COR-L47 (cell line): ENCODE measurements around the gene POMGNT2.
A peak's percentile ranks its signal among the peaks of the same experiment; 100 is the strongest.

Experiments
- DNase-seq: peaks from one replicate; lab custom pipeline; 2025; lab: John Stamatoyannopoulos, UW

The POMGNT2 gene

GRCh38 chr3:43105596-43106292, at the start of gene POMGNT2:
Gene POMGNT2, minus strand, starts transcription at chr3:43106079. Its CDS starts 24,648 bp downstream, at chr3:43081431.
- peak; percentile 69 for DNase-seq

- DNase-seq = no peak
Observed at GRCh38 chr3:43154980-43155379, 49.1 kb upstream of the POMGNT2 start.

- DNase-seq = no peak
Observed at GRCh38 chr3:43153216-43154083, 47.6 kb upstream of the POMGNT2 start.

- no peak for DNase-seq
Observed at GRCh38 chr3:43152649-43153048, 46.8 kb upstream of the POMGNT2 start.

- DNase-seq = no peak
Observed at GRCh38 chr3:43148033-43148432, 42.2 kb upstream of the POMGNT2 start.

- no peak for DNase-seq
Observed at GRCh38 chr3:43146599-43146998, 40.7 kb upstream of the POMGNT2 start.

- no peak for DNase-seq
Observed at GRCh38 chr3:43144761-43145490, 39.0 kb upstream of the POMGNT2 start.

- no peak for DNase-seq
Observed at GRCh38 chr3:43142472-43142871, 36.6 kb upstream of the POMGNT2 start.

GRCh38 chr3:43138488-43139231, 32.8 kb upstream of the POMGNT2 start:
- no peak for DNase-seq

GRCh38 chr3:43132870-43133636, 27.2 kb upstream of the POMGNT2 start:
- no peak for DNase-seq

- DNase-seq = no peak
Observed at GRCh38 chr3:43132193-43132592, 26.3 kb upstream of the POMGNT2 start.

GRCh38 chr3:43128464-43128863, 22.6 kb upstream of the POMGNT2 start:
- DNase-seq = no peak

GRCh38 chr3:43126536-43126935, 20.7 kb upstream of the POMGNT2 start:
- DNase-seq = no peak

GRCh38 chr3:43123895-43124294, 18.0 kb upstream of the POMGNT2 start:
- no peak for DNase-seq

- no peak for DNase-seq
Observed at GRCh38 chr3:43120937-43121336, 15.1 kb upstream of the POMGNT2 start.

- DNase-seq = no peak
Observed at GRCh38 chr3:43117257-43117656, 11.4 kb upstream of the POMGNT2 start.

GRCh38 chr3:43113671-43114070, 7.8 kb upstream of the POMGNT2 start:
- no peak for DNase-seq

GRCh38 chr3:43106293-43106628, 382 bp upstream of the POMGNT2 start:
- no peak for DNase-seq

- no peak for DNase-seq
Observed at GRCh38 chr3:43104660-43105595, 951 bp downstream of the POMGNT2 start.

GRCh38 chr3:43104039-43104438, 1.8 kb downstream of the POMGNT2 start:
- no peak for DNase-seq
